Activated naive CD4-positive, alpha-beta T cell treated with anti-CD3 and anti-CD28 coated beads, Interleukin-2, amount 50 U/mL, for 24 hours (primary cell): ENCODE measurements around the gene TUBA3E.
"Not testable (repeated sequence)": the region's sequence is repeated elsewhere in the genome, so short reads cannot be mapped to it uniquely, and the experiment has no call there.

Experiments used
- H3K27ac Mint-ChIP-seq: one replicate; pipeline ENCODE4 v1.8.0; 2021; ENCODE audit warnings: mild to moderate bottlenecking, mixed read lengths
- H3K27me3 Mint-ChIP-seq: one replicate; pipeline ENCODE4 v1.8.0; 2021; ENCODE audit warnings: mixed read lengths
- H3K36me3 Mint-ChIP-seq: one replicate; pipeline ENCODE4 v1.8.0; 2021; ENCODE audit warnings: mixed read lengths
- H3K4me1 Mint-ChIP-seq: one replicate; pipeline ENCODE4 v1.8.0; 2021; ENCODE audit warnings: mixed read lengths
- H3K4me3 Mint-ChIP-seq: one replicate; pipeline ENCODE4 v1.8.0; 2021; ENCODE audit warnings: mild to moderate bottlenecking, mixed read lengths
- H3K9me3 Mint-ChIP-seq: one replicate; pipeline ENCODE4 v1.8.0; 2021; ENCODE audit warnings: mixed read lengths

The TUBA3E gene

GRCh38 chr2:130203150-130203549 is 4.9 kb upstream of the TUBA3E start:
- H3K9me3 Mint-ChIP-seq, H3K4me3 Mint-ChIP-seq, H3K27me3 Mint-ChIP-seq, H3K36me3 Mint-ChIP-seq, H3K27ac Mint-ChIP-seq, H3K4me1 Mint-ChIP-seq: not testable (repeated sequence)

DNA sequence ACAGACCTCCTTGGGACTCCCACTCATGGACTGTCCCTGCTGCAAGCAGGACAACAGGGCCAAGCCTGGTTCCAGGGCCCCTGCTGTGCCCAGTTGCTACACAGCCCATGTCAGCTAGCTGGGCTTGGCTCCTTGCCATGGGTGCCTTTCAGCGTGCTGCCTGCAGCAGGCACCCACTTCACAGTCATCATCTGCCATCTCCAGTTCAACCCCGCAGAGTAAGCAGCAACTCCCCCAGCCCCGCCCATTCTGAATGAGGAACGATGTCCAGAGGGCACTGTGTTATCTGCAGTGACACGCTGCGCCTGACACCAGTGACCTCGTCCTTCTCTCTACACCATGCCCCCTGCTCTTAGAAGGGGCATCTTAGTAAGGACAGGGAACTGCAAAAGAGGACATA is 4.3 kb upstream of the TUBA3E start:
- H3K4me1 Mint-ChIP-seq, H3K36me3 Mint-ChIP-seq, H3K27ac Mint-ChIP-seq, H3K27me3 Mint-ChIP-seq, H3K4me3 Mint-ChIP-seq, H3K9me3 Mint-ChIP-seq: not testable (repeated sequence)

- not testable (repeated sequence) for H3K27ac Mint-ChIP-seq, H3K4me1 Mint-ChIP-seq, H3K4me3 Mint-ChIP-seq, H3K36me3 Mint-ChIP-seq, H3K9me3 Mint-ChIP-seq, H3K27me3 Mint-ChIP-seq
Measured at GRCh38 chr2:130196052-130196451, 2.2 kb downstream of the TUBA3E start.

GRCh38 chr2:130195089-130195635 is 3.1 kb downstream of the TUBA3E start:
- H3K36me3 Mint-ChIP-seq, H3K27ac Mint-ChIP-seq, H3K4me1 Mint-ChIP-seq, H3K4me3 Mint-ChIP-seq, H3K9me3 Mint-ChIP-seq, H3K27me3 Mint-ChIP-seq: not testable (repeated sequence)

DNA sequence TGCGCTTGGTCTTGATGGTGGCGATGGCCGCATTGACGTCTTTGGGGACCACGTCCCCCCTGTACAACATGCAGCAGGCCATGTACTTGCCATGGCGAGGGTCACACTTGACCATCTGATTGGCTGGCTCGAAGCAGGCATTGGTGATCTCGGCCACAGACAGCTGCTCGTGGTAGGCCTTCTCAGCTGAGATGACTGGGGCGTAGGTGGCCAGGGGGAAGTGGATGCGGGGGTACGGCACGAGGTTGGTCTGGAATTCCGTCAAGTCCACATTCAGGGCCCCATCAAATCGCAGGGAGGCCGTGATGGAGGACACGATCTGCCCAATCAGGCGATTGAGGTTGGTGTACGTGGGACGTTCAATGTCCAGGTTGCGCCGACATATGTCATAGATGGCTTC is 4.4 kb downstream of the TUBA3E start:
- H3K27me3 Mint-ChIP-seq, H3K36me3 Mint-ChIP-seq, H3K4me3 Mint-ChIP-seq, H3K27ac Mint-ChIP-seq, H3K9me3 Mint-ChIP-seq, H3K4me1 Mint-ChIP-seq: not testable (repeated sequence)

DNA sequence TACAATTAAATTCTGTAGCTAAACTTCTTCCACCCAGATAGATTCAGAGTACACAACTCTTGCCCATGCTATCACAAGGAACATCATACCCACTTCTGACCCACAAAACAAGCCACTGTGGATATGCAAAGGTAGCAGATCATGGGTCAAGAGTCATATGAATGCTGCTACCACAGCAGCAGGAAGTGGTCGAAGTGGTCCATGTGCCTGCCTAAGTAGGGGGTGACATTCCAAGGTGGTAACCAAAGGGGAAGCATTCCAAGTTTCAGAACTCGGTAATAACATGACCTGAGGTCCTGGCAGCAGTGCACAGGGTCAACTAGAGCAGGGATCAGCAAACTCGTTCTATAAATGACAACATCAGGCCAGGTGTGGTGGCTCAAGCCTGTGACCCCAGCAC is 5.8 kb downstream of the TUBA3E start:
- H3K36me3 Mint-ChIP-seq, H3K9me3 Mint-ChIP-seq, H3K27ac Mint-ChIP-seq, H3K4me3 Mint-ChIP-seq, H3K4me1 Mint-ChIP-seq, H3K27me3 Mint-ChIP-seq: not testable (repeated sequence)

DNA sequence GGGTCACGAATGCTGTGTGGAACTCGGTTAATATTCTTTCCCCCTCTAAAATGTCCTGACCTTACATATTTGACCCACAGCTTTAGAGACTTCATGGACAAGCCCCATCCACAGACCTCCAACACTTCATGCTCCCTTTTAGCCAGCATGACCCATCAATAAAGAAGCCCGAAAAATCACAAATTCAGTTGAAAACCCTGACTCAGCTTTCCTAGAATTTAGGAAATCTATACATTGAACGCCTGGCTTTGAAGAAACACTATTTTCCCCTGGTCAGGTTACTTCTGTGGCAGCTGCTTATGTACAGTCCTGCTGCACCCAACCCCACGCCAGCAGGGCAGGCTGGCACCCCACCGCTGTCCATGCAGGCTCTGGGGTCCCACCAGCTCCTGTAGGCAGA is 6.9 kb downstream of the TUBA3E start:
- H3K9me3 Mint-ChIP-seq = not testable (repeated sequence)

DNA sequence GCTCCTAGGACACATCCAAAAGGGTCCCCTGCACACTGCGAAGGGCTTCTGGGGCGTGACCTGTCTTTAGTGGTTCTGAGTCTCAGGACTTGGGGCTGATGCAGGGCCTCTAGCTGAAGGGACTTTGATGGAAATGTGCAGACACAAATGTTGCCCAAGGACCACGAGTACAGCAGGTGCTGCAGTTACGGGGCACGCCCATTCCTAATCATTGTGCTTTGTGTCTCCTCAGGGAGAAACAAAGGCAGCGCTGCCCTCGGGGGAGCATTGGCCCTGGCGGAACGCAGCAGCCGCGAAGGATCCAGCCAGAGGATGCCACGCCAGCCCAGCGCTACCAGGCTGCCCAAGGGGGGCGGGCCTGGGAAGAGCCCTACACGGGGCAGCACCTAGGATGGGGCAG is 8.0 kb downstream of the TUBA3E start:
- no peaks in the 10 kb centered on the region for H3K4me1 Mint-ChIP-seq
- H3K36me3 Mint-ChIP-seq = no peaks in the 10 kb centered on the region
- H3K27me3 Mint-ChIP-seq = no peaks in the 10 kb centered on the region
- no peak overlapping the region for H3K4me3 Mint-ChIP-seq
- H3K27ac Mint-ChIP-seq = no peak overlapping the region
- H3K9me3 Mint-ChIP-seq = no peaks in the 10 kb centered on the region

More for the DNA sequence above, 6.9 kb downstream of the TUBA3E start:
- not testable (repeated sequence) for H3K4me1 Mint-ChIP-seq, H3K27me3 Mint-ChIP-seq, H3K4me3 Mint-ChIP-seq, H3K36me3 Mint-ChIP-seq, H3K27ac Mint-ChIP-seq

GRCh38 chr2:130188958-130189357 is 9.3 kb downstream of the TUBA3E start:
- H3K36me3 Mint-ChIP-seq, H3K4me3 Mint-ChIP-seq, H3K27ac Mint-ChIP-seq, H3K9me3 Mint-ChIP-seq, H3K27me3 Mint-ChIP-seq, H3K4me1 Mint-ChIP-seq: not testable (repeated sequence)

- H3K9me3 Mint-ChIP-seq, H3K4me3 Mint-ChIP-seq, H3K27me3 Mint-ChIP-seq, H3K4me1 Mint-ChIP-seq, H3K36me3 Mint-ChIP-seq, H3K27ac Mint-ChIP-seq: not testable (repeated sequence)
Measured at GRCh38 chr2:130187859-130188792, 10.1 kb downstream of the TUBA3E start.

DNA sequence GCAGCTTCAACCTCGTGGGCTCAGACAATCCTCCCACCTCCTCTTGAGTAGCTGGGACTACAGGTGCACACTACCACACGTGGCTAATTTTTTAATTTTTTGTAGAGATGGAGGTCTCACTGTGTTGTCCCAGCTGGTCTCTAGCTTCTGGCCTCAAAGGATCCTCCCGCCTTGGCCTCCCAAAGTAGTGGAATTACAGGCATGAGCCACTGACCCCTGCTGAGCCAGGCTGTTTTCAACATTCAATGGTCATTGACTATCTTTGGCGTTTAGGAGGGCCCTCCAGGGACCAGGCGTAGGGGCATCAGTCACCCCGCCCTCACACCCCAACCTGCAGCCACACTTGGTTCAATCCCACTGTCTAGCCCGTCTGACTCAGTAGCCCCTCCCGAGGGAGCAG is 11.0 kb downstream of the TUBA3E start:
- H3K9me3 Mint-ChIP-seq = no peaks in the 10 kb centered on the region
- H3K36me3 Mint-ChIP-seq = no peaks in the 10 kb centered on the region
- H3K27me3 Mint-ChIP-seq = no peaks in the 10 kb centered on the region
- H3K4me3 Mint-ChIP-seq = no peak overlapping the region
- no peak overlapping the region for H3K27ac Mint-ChIP-seq
- peaks cover 4% of the 10 kb centered on the region for H3K4me1 Mint-ChIP-seq

DNA sequence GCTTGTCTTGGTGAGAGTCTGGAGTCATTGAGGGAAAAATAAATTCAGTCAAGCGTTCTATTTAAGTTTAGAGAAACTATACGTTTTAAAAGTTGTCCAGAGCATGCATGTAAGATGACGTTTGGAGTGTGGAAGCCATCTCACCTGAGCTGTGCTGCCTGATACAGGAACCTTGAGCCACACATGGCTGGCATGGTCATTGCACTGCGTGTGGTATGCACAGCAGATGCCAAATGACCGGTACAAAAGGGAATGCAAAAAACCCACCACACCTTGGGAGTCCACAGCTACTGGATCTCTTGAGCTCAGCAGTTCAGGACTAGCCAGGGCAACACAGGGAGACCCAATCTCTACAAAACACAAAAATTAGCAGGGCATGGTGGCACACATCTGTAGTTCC is 11.8 kb downstream of the TUBA3E start:
- no peaks in the 10 kb centered on the region for H3K9me3 Mint-ChIP-seq
- no peak overlapping the region for H3K4me3 Mint-ChIP-seq
- no peaks in the 10 kb centered on the region for H3K36me3 Mint-ChIP-seq
- no peaks in the 10 kb centered on the region for H3K27me3 Mint-ChIP-seq
- H3K4me1 Mint-ChIP-seq = peaks cover 4% of the 10 kb centered on the region
- H3K27ac Mint-ChIP-seq = no peak overlapping the region

DNA sequence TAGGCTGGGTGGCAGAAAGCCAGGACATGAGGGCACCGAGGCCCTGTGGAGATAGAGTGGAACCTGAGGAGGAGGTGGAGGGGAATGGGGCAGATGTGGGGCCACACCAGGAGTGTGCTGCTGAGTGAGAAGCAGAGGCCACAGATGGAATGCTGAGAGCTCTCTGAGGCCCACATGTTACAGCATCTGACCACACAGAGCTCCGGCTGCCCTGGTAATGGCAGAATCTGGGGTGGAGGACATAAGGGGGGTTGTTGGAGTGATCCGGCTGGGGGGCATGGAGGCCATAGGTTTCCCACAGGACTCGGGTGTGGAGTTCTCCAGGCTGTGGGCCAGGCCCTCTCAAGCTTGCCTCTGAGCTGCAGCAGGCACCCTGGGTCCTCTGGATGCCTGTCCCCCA is 12.3 kb downstream of the TUBA3E start:
- Mint-ChIP-seq H3K36me3 (no peaks in the 10 kb centered on the region), H3K27ac (no peak overlapping the region), H3K4me1 (peaks cover 6% of the 10 kb centered on the region), H3K4me3 (no peak overlapping the region), H3K9me3 (no peaks in the 10 kb centered on the region), H3K27me3 (no peaks in the 10 kb centered on the region)

DNA sequence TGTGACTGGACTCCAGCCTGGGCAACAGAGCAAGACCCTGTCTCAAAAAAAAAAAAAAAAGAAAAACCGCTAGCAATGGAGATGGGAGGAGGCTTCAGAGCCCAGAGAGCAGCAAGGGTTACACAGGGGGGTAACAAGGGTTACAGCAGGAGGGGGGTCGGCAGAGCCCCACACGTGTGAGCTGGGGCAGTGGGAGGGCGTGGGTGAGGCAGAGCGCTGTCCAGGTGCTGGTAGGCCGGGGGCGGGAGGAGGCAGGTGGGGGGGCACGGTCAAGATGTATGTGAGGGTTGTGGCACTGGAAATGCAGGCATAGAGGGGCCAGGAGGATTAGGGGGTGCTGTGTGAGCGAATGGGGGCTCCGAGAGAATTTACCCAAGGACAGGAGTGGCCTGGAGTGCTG is 12.8 kb downstream of the TUBA3E start:
- Mint-ChIP-seq H3K9me3 (no peaks in the 10 kb centered on the region), H3K4me3 (no peak overlapping the region), H3K4me1 (peaks cover 8% of the 10 kb centered on the region), H3K36me3 (no peaks in the 10 kb centered on the region), H3K27me3 (no peaks in the 10 kb centered on the region), H3K27ac (no peak overlapping the region)

DNA sequence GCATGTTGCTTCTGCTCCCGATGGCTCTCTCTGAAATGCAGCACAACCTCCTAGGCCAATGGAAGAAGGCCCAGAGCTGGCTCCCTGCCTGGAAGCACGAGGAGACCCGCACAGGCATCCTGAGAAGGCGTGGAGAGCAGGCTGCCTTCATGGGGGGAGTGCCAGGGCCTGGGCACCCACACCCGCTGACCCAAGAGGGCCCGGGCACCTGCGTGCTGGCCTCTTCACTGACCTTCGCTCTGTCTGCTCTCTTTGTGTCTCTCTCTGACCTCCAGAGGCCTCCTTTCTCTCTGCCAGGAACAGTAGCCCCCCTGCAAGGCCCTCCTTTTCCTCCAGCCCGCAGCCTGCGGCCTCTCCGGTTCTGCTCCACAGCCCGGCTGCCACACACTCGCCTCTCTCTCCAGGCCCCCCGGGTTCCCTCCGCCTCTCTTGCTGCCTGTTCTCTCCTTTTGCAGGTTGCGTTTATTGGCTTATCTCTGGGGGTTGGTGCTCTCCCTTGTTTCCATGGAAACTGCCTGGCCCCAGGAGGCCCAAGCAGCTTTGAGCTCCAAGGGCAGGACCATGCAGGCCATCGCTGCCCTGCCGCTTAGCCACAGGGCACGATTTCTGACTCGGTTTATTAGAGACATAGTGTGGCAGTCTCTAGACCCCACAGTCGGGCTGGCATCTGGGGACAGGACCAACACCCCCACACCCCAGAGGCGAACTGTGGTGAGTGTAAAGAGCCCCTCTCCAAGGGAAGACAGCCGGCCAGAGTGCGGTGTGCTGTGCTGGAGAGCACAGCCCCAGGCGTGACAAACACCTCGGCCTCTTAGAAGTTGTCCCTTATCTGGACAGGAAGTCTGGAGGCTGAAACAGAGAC is 14.5 kb downstream of the TUBA3E start:
- H3K36me3 Mint-ChIP-seq = no peaks in the 10 kb centered on the region
- H3K9me3 Mint-ChIP-seq = no peaks in the 10 kb centered on the region
- H3K27ac Mint-ChIP-seq = no peak overlapping the region
- no peaks in the 10 kb centered on the region for H3K27me3 Mint-ChIP-seq
- peaks cover 8% of the 10 kb centered on the region for H3K4me1 Mint-ChIP-seq
- peak overlapping the region; percentile 83 for H3K4me3 Mint-ChIP-seq

DNA sequence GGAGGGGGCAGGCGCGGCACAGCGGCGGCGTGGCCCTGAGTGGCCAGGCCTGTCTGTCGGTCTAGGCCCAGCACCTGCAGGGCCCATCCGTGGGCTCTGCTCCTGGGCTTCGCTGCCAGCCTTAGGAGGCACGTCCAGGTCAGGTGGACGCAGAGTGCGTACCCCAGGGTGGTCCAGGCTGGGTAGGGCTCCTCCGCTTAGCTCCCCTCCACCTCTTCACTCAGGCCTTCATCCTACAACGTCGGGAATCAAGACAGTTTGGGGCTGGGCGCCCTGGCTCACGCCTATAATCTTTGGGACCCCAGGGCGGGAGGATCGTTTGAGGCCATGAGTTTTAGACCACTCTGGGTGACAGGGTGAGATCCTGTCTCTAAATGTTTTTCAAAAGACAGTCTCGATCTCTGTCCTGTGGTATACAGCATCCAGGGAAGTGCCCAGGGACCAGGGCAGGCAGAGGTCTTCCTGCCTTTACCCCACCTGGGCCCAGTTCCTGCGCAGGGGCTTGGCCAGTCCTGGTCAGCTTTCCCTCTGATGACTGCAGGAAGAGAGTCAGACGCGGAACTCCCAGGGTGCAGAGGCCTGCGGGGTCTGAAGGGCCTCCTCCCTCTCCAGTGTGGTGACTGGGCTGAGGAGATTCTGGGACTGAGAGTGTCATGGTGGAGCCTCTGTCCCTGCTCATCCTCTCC is 15.3 kb downstream of the TUBA3E start:
- H3K27ac Mint-ChIP-seq = peak overlapping the region; percentile 35
- H3K4me3 Mint-ChIP-seq = peak overlapping the region; percentile 83
- H3K36me3 Mint-ChIP-seq, H3K9me3 Mint-ChIP-seq, H3K27me3 Mint-ChIP-seq: not testable (repeated sequence)
- peaks cover 11% of the 10 kb centered on the region for H3K4me1 Mint-ChIP-seq
